ENCODE results near the gene ALAS1.

- no peak for TF ChIP-seq LEF1 (IDR thresholded peaks at IDR 0.05; ENCODE audit: borderline replicate concordance)
- no peak for TF ChIP-seq SUZ12 (IDR thresholded peaks at IDR 0.05)
- TF ChIP-seq SP1 (IDR thresholded peaks at IDR 0.05): no peak
These were observed 9.4 kb upstream of the ALAS1 start for GRCh38 chr3:52188556-52188955.
